Esophagus muscularis mucosa (tissue), 4 donors: ENCODE measurements around the gene SLC26A1. TPM values are rescaled to one million over a fixed set of nuclear protein-coding genes. Genes with fewer than 3 reads are reported as not detected.

Source experiments
- DNase-seq: peaks from one replicate; pipeline ENCODE4 v3.0.0-alpha.2; 2017; ENCODE audit errors: extremely low spot score
- H3K27ac ChIP-seq, 4 donors: fragments of 200-600 bp; sonication (generic); replicated peaks in 1 of 4; 1 replicate in 3 of 4; 2 replicates in 1 of 4; pipeline ENCODE4 v1.5.1; 2016 to 2019; ENCODE audit warnings: mild to moderate bottlenecking in 1 of 4
- H3K27me3 ChIP-seq, 4 donors: fragments of 200-600 bp; sonication (generic); one replicate each; pipeline versions ENCODE4 v1.5.1 to v1.6.0; 2016 to 2019
- H3K36me3 ChIP-seq, 4 donors: fragments of 200-600 bp; sonication (generic); one replicate each; pipeline ENCODE4 v1.5.1; 2016 to 2019
- H3K4me1 ChIP-seq, 4 donors: fragments of 200-600 bp; sonication (generic); one replicate each; pipeline ENCODE4 v1.5.1; 2016 to 2019
- H3K4me3 ChIP-seq, 4 donors: fragments of 200-600 bp; sonication (generic); 1 replicate in 2 of 4; 2 replicates in 2 of 4; pipeline ENCODE4 v1.5.1; 2016 to 2019; ENCODE audit warnings: mild to moderate bottlenecking in 4 of 4, moderate library complexity in 1 of 4
- H3K9me3 ChIP-seq, 4 donors: fragments of 200-600 bp; sonication (generic); 1 replicate in 3 of 4; 2 replicates in 1 of 4; pipeline ENCODE4 v1.5.1; 2016 to 2019
- EP300 ChIP-seq: sonication (generic); formaldehyde crosslinking; IDR thresholded peaks from one replicate; pipeline ENCODE4 v1.6.1; 2017; ENCODE audit warnings: antibody characterized with exemption
- POLR2A ChIP-seq: fragments of 450-650 bp; IDR thresholded peaks from one replicate; pipeline ENCODE4 v1.6.1; 2017; ENCODE audit warnings: antibody characterized with exemption, moderate library complexity, mild to moderate bottlenecking, low read depth
- POLR2AphosphoS5 ChIP-seq, 2 donors: sonication (generic); formaldehyde crosslinking; IDR thresholded peaks; one replicate each; pipeline ENCODE4 v1.6.1; 2017; ENCODE audit warnings: antibody characterized with exemption in 2 of 2
- WGBS: methylation state at CpG from one replicate; pipeline ENCODE4 v1.1.5; 2018; 5-methylcytosine and 5-hydroxymethylcytosine counted together
- intact Hi-C: fragments of 100-400 bp; cut with DNase I; formaldehyde crosslinking; loops from one replicate; pipeline ENCODE4 v1.15.1; 2023
- total RNA-seq, 4 donors: library from RNA; depleted of rRNA; stranded (reverse); fragments of >200 nt; gene quantifications; one replicate each; pipeline versions ENCODE4 v1.1.0 to v1.2.1, GENCODE V29; 2016
- TF ChIP-seq, protein P1 (sequence below), 3 experiments: fragments of 200-600 bp in 2 of 3; fragments of 450-650 bp in 1 of 3; sonication (generic) in 2 of 3; IDR thresholded peaks; one replicate each; pipeline ENCODE4 v1.5.1; 2017 to 2019; ENCODE audit warnings: antibody characterized with exemption in 3 of 3, mild to moderate bottlenecking in 2 of 3, moderate library complexity in 1 of 3

SLC26A1 gene
- total RNA-seq, 4 donors from 2014 or later, result 0.06 TPM; not detected in 3

DNA sequence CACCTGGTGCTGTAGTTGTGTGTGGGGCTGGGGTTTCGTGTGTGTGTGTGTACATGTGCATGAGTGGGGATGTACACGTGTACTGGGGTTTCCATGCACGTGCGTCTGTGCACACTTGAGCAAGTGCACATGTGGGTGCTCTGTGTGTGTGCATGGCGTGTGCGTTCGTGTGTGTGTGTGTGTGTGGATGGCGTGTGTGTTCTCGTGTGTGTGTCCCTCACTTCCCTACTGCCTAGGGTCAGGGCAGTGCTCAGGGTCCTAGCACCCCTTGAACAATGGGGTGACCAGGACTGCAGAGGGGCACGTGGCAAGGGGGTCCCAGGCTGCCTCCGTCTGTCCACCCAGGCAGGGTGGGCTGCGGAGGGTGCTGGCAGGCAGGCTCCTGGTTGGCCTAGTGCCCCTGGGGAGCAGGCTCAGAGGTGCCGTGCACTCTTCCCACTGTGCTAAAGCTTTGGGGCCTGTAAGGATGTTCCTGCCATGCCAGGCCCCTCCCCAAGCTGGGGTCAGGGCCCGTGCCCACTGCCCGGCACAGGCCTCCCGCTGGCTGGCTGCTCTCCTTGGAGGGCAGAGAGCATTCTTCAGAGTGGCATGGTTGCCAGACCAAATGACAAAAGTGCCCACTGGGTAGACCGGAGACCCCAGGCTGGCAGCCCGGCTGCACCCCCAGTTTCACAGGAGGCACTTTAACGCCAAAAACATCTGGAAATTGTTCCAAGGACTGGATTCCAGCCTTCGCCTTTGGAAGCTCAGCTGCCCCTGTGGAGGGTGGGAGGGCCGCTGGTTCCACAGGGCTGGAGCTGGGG, 47.3 kb upstream of the SLC26A1 start:
- Histone ChIP-seq H3K4me3 (no peak overlapping the region), H3K9me3 (no peaks in the 10 kb centered on the region), H3K4me1 (peaks cover 21 to 71% (median 58%) of the 10 kb centered on the region in 4 donors), H3K36me3 (no peaks in the 10 kb centered on the region), H3K27ac (peak overlapping the region in 1 of 4 donors; percentile 27), H3K27me3 (peaks cover 6 to 50% (median 18%) of the 10 kb centered on the region in 4 donors)
- intact Hi-C loops, result no loop called here
- 93% methylated on average over 15 of the region's 21 CpGs for WGBS
- TF ChIP-seq, protein P1, sequence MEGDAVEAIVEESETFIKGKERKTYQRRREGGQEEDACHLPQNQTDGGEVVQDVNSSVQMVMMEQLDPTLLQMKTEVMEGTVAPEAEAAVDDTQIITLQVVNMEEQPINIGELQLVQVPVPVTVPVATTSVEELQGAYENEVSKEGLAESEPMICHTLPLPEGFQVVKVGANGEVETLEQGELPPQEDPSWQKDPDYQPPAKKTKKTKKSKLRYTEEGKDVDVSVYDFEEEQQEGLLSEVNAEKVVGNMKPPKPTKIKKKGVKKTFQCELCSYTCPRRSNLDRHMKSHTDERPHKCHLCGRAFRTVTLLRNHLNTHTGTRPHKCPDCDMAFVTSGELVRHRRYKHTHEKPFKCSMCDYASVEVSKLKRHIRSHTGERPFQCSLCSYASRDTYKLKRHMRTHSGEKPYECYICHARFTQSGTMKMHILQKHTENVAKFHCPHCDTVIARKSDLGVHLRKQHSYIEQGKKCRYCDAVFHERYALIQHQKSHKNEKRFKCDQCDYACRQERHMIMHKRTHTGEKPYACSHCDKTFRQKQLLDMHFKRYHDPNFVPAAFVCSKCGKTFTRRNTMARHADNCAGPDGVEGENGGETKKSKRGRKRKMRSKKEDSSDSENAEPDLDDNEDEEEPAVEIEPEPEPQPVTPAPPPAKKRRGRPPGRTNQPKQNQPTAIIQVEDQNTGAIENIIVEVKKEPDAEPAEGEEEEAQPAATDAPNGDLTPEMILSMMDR (IDR thresholded peaks at IDR 0.05), result no peak
- TF ChIP-seq POLR2AphosphoS5 (IDR thresholded peaks at IDR 0.05) (no peak), EP300 (no peak), POLR2A (no peak)
- DNase-seq, result no peak

DNA sequence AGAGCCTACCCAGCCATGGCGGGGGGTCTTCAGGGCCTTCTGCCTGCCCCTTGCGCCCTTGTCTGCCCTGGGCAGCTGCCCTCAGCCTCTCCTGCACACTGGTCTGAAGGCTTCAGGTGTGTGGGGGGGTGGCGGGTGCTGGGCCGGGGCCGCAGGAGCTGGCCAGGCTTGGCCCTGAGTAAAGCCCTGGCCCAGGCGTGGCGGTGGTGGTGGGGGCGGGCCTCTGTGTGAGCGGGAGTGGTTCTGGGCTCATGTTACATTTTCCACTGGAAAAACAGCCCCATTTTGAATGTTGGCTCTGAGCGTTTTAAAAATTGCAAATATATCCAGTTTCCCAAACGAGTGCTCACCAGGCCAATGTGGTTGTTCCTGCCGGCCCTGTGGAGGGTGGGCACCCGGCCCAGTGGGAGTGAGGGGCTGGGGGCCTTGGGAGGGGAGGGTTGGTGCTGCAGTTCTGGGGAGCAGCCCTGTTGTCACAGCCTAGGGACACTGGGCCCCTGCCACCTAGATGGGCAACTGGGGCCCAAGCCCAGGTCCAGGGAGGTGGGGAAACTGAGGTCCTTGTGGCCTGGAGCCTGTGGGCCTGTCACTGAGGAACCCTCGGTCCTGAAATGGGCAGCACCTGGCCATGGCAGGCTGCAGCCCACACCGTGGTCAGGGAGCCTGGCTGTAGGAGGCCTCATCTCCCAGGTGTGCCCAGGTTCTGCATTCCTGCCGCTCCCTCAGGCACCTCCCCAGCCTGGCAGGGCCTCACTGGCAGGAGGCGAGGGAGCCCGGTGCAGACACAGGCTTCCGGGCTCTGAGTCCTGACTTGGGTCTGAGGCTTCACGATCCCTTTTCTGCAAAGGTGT, 46.5 kb upstream of the SLC26A1 start:
- H3K27me3 ChIP-seq, result peaks cover 6 to 42% (median 9%) of the 10 kb centered on the region in 4 donors
- H3K36me3 ChIP-seq, result no peaks in the 10 kb centered on the region
- 68% methylated on average over 8 of the region's 20 CpGs for WGBS
- intact Hi-C loops, result no loop called here
- peak overlapping the region in 3 of 4 donors; percentile 27 to 52 (median 29) for H3K27ac ChIP-seq
- no peak overlapping the region for H3K4me3 ChIP-seq
- no peak for DNase-seq
- peaks cover 21 to 73% (median 57%) of the 10 kb centered on the region in 4 donors for H3K4me1 ChIP-seq
- TF ChIP-seq EP300, result no peak
- no peak for TF ChIP-seq POLR2A
- TF ChIP-seq, protein P1 (IDR thresholded peaks at IDR 0.05), result no peak
- no peak for TF ChIP-seq POLR2AphosphoS5 (IDR thresholded peaks at IDR 0.05)
- H3K9me3 ChIP-seq, result no peaks in the 10 kb centered on the region

DNA sequence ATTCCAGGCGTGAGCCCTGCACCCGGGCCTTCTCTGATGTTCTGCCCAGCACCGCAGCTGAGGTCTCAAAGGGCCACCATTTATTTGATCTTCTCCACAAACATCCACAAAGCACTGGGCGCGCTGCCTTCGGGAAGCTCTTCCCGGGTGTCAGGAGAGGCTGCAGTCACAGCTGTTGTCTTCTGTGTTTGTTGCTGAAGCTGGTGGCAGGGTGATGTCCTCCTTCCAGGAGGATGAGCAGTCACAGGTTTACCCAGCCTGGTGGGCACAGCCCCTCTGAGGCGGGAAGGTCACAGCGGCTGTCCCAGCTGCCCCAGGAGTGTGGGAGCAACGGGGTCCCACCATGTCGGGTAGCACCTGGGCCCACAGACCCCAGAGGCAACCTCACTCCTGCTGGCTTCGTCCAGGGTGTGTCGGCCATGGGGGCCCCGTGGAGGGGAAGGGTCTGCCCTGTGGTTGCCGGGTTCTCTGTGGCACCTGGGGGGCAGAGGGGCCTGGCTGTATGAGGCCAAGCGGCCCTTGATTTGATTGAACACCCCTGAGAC, 45.8 kb upstream of the SLC26A1 start:
- Histone ChIP-seq H3K36me3 (no peaks in the 10 kb centered on the region), H3K4me1 (peaks cover 18 to 75% (median 59%) of the 10 kb centered on the region in 4 donors), H3K27me3 (peaks cover under 1 to 35% (median 5%) of the 10 kb centered on the region in 4 donors), H3K4me3 (no peak overlapping the region), H3K9me3 (no peaks in the 10 kb centered on the region), H3K27ac (peak overlapping the region in 2 of 4 donors; percentile 29 to 52)
- TF ChIP-seq POLR2AphosphoS5 (IDR thresholded peaks at IDR 0.05), result no peak
- TF ChIP-seq, protein P1 (IDR thresholded peaks at IDR 0.05), result no peak
- TF ChIP-seq POLR2A, result no peak
- no peak for TF ChIP-seq EP300
- no peak for DNase-seq
- intact Hi-C loops, result no loop called here
- 74% methylated on average over 11 of the region's 16 CpGs for WGBS

DNA sequence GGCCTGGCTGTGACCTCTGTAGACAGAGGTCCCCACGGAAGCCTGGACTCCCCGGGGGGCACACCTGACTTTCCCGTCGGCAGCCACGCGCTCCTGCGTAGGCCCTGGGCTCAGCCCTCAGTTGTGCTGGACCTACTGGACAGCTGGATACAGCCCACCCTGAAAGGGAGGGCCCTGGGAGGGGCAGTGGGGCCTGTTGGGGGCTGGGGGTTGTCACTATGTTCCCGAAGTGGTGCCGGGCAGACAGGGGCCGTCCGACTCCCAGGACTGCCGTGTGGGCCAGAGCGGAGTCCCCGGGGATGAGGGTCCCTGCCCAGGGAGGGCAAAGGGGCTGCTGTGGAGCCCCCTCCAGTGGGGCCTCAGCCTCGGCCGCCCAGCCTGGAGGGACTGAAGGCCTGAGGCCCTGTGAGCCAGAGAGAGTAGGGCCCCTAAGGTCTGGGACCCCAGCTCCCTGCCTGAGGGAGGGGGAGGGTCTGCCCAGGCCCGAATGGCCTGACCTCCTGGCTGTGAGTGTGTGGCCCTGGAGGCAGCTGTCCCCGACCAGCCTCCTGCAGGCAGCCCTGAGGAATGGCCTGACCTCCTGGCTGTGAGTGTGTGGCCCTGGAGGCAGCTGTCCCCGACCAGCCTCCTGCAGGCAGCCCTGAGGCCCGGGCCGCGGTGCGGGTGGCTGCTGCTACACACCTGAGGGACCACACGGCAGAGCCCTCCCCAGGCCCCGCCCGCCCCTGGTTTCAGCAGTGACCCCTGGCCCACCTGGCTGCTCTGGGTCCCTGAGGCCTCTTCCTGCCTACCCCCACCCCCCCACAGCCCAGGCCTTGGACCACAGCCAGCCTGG, 44.0 kb upstream of the SLC26A1 start:
- intact Hi-C loops, result no loop called here

More for the DNA sequence above, 44.0 kb upstream of the SLC26A1 start:
- H3K27me3 ChIP-seq, result peaks cover 0 to 36% (median 3%) of the 10 kb centered on the region in 4 donors
- TF ChIP-seq EP300, result no peak
- TF ChIP-seq, protein P1 (IDR thresholded peaks at IDR 0.05), result no peak
- TF ChIP-seq POLR2A, result no peak
- TF ChIP-seq POLR2AphosphoS5 (IDR thresholded peaks at IDR 0.05), result no peak
- DNase-seq, result no peak
- H3K27ac ChIP-seq, result no peak overlapping the region
- H3K36me3 ChIP-seq, result no peaks in the 10 kb centered on the region
- no peak overlapping the region for H3K4me3 ChIP-seq
- H3K4me1 ChIP-seq, result peaks cover 9 to 68% (median 52%) of the 10 kb centered on the region in 4 donors
- WGBS, result 81% methylated on average over 3 of the region's 26 CpGs
- no peaks in the 10 kb centered on the region for H3K9me3 ChIP-seq
